ACC112 (cell line): ENCODE measurements around the gene PDE3A.
A peak's percentile ranks its signal among the peaks of the same experiment; 100 is the strongest.

Source experiments
- H2AFZ ChIP-seq: fragments of 200-600 bp; sonication (generic); one replicate; pipeline ENCODE4 v1.6.0; 2017; ENCODE audit warnings: antibody characterized with exemption, low read length; ENCODE audit not compliant: unreplicated experiment
- H3K27ac ChIP-seq: fragments of 200-600 bp; sonication (generic); 2 replicates; pipeline ENCODE4 v1.5.1; 2014; ENCODE audit warnings: low read depth, mild to moderate bottlenecking, antibody characterized with exemption, low read length, moderate library complexity
- H3K27me3 ChIP-seq: fragments of 200-600 bp; sonication (generic); 2 replicates; pipeline ENCODE4 v1.6.1; 2014; ENCODE audit warnings: mild to moderate bottlenecking, antibody characterized with exemption, low read length, moderate library complexity, mixed read lengths; ENCODE audit not compliant: insufficient read depth
- H3K36me3 ChIP-seq: fragments of 200-600 bp; sonication (generic); 2 replicates; pipeline ENCODE4 v1.6.1; 2016; ENCODE audit warnings: mild to moderate bottlenecking, antibody characterized with exemption, low read length, moderate library complexity, mixed read lengths; ENCODE audit not compliant: insufficient read depth
- H3K4me1 ChIP-seq: fragments of 200-600 bp; sonication (generic); one replicate; pipeline ENCODE4 v1.6.1; 2016; ENCODE audit warnings: low read length, mixed read lengths; ENCODE audit not compliant: insufficient read depth, unreplicated experiment, control insufficient read depth
- H3K4me3 ChIP-seq: fragments of 200-600 bp; sonication (generic); 2 replicates; pipeline ENCODE4 v1.5.1; 2014; ENCODE audit warnings: mild to moderate bottlenecking, low read depth, low read length
- H3K79me2 ChIP-seq: fragments of 200-600 bp; sonication (generic); one replicate; pipeline ENCODE4 v1.6.0; 2016; ENCODE audit warnings: low read length; ENCODE audit not compliant: control insufficient read depth, unreplicated experiment, insufficient read depth

PDE3A gene

DNA sequence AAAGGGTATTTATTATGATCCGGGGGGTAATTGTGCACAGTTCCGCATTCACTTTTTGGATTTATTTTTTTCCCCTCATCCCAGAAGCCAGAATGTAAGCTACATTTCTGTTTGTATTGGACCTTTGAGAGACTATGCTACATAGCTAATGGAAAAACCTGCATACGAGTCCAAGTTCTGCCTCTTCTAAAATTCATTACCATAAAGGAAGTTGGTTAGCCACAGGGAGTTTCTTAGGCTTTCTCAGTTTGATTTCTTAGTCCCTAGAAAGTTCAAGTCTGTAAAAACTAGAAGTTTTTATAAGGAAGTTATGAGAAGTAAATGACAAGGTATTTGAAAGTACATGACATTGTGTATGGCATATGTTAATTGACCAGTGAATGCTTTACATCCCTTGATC is 138.7 kb downstream of the PDE3A start:
- Histone ChIP-seq H3K27ac (peak overlapping the region; percentile 58; the same call in 1 of the 2 replicates), H3K27me3 (no peaks in the 10 kb centered on the region), H2AFZ (no peak overlapping the region), H3K4me1 (peaks cover 51% of the 10 kb centered on the region), H3K36me3 (no peaks in the 10 kb centered on the region), H3K4me3 (no peak overlapping the region), H3K79me2 (no peaks in the 10 kb centered on the region)

DNA sequence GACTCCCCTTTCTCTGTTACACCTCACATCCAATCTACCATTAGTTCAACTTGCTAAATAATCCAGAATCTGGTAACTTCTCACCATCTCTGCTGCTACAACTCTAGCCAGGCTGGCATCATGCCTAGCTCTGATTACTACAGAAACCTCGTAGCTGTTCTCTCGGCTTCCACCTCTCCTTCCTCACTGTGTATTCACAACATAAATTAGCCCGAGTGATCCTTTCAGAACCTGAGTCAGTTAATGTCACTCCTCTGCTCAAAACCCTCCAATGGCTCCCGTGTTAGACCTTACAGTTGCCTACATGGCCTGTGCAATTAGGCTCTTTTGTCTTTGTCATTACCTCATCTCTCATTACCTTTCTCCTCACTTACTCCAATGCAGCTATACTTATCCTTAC is 139.4 kb downstream of the PDE3A start:
- Histone ChIP-seq H3K79me2 (no peaks in the 10 kb centered on the region), H3K27me3 (no peaks in the 10 kb centered on the region), H3K27ac (peak overlapping the region; percentile 58)

DNA sequence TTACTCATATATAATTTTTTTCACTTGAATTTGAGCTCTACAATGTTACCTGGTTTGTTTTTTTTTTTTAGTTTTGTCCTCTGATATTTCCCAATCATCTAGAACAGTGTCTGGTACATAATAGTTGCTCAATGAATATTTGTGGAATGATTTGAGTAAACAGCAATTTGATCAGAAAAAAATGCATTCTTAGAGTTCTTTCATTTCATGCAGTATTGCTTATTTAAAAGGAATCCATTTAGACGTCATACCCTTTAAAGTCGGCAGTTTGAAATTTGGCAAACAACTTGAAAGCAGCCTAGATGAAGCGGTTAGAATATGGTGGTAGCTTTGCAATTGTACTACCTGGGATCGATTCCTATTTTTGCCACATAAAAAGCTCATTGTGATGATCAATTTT is 140.0 kb downstream of the PDE3A start:
- no peaks in the 10 kb centered on the region for H3K79me2 ChIP-seq
- no peak overlapping the region for H2AFZ ChIP-seq
- H3K36me3 ChIP-seq, result no peaks in the 10 kb centered on the region
- no peaks in the 10 kb centered on the region for H3K27me3 ChIP-seq
- no peak overlapping the region for H3K4me3 ChIP-seq
- H3K4me1 ChIP-seq, result peaks cover 58% of the 10 kb centered on the region
- H3K27ac ChIP-seq, result peak overlapping the region; percentile 58

More for the DNA sequence above, 139.4 kb downstream of the PDE3A start:
- Histone ChIP-seq H3K36me3 (no peaks in the 10 kb centered on the region), H2AFZ (no peak overlapping the region), H3K4me1 (peaks cover 53% of the 10 kb centered on the region), H3K4me3 (no peak overlapping the region)

DNA sequence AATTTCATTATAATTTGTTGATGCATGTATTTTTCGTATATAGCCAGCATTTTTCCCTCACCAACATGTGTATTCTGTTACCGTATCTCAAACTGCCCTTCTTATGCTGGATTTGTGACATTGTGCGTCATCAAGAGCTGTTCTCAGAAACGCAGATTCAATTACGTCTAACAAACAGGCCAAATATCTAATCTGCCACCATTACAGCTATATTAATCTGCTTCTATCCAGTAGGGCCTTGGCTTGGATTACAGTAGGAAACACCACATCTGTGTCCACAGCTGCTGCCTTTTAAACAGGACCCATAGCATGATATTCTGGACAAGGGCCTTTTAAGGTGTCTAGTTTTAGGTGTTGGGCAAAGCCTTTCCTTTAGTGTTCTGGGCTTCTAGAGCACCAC is 140.6 kb downstream of the PDE3A start:
- Histone ChIP-seq H3K4me1 (peaks cover 61% of the 10 kb centered on the region), H3K36me3 (no peaks in the 10 kb centered on the region), H3K79me2 (no peaks in the 10 kb centered on the region), H3K27me3 (no peaks in the 10 kb centered on the region), H3K4me3 (no peak overlapping the region), H3K27ac (peak overlapping the region; percentile 58), H2AFZ (no peak overlapping the region)

DNA sequence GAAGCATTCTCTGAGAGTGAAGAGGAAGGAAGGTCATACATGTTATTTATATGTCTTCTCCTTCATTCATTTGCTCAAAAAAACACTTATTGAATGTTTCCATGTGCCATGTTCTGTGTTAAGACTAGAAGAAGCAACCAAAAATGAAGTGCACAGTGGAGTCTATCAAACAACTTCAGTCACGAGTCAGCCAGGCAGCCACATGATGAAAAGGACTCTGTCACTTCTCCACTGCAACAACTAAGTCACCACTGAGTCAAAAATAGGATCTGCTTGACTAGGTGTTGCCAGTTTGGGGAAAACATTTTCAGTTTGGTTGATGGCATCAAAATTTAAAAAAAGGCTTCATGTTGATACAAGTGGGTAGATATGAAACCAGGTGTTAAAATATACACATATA is 142.5 kb downstream of the PDE3A start:
- Histone ChIP-seq H3K79me2 (no peaks in the 10 kb centered on the region), H3K27ac (no peak overlapping the region), H3K36me3 (no peaks in the 10 kb centered on the region), H3K4me1 (peaks cover 49% of the 10 kb centered on the region), H3K4me3 (no peak overlapping the region), H2AFZ (no peak overlapping the region), H3K27me3 (no peaks in the 10 kb centered on the region)

DNA sequence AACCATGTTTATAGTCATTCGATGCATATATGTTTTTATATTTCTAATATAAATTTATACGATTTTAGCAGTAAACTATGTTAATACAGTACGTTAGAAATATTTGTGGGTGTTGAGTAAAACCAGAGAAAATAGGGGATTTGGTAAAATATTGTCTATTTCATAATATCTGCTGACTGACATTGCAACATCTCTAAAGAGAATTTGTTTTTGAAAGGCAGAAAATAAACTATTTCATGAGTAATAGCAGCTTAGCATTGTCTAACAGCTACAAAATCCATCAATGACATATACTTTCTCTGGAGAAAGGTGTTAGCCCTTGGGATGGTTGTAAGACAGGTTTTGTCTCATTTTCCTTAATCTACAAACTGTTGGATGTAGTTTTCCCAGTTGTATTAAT is 144.9 kb downstream of the PDE3A start:
- peak overlapping the region; percentile 31 for H2AFZ ChIP-seq
- peaks cover 36% of the 10 kb centered on the region for H3K4me1 ChIP-seq
- peak overlapping the region; percentile 31; the same call in 1 of the 2 replicates for H3K27ac ChIP-seq
- no peak overlapping the region for H3K4me3 ChIP-seq
- no peaks in the 10 kb centered on the region for H3K27me3 ChIP-seq
- no peaks in the 10 kb centered on the region for H3K79me2 ChIP-seq
- H3K36me3 ChIP-seq, result no peaks in the 10 kb centered on the region

DNA sequence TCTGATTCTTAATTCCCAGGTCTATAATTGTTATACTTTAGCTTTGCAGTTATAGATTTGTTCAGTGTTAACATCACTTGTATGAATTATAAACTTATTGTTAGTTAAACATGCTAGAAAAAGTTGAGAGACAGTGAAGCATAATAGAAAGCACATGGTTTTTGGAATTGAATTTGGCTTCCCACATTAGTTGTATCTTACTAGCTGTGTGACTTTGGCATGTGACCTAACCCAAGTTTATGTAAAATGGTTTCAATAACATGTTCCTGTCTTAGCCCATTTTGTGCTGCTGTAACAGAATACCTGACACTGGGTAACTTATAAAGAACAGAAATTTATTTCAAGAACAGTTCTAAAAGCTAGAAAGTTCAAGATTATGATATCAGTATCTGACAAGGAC is 146.3 kb downstream of the PDE3A start:
- H3K4me1 ChIP-seq, result peaks cover 24% of the 10 kb centered on the region
- H2AFZ ChIP-seq, result no peak overlapping the region
- H3K27me3 ChIP-seq, result no peaks in the 10 kb centered on the region
- H3K36me3 ChIP-seq, result no peaks in the 10 kb centered on the region
- no peak overlapping the region for H3K27ac ChIP-seq
- H3K4me3 ChIP-seq, result no peak overlapping the region
- H3K79me2 ChIP-seq, result no peaks in the 10 kb centered on the region

DNA sequence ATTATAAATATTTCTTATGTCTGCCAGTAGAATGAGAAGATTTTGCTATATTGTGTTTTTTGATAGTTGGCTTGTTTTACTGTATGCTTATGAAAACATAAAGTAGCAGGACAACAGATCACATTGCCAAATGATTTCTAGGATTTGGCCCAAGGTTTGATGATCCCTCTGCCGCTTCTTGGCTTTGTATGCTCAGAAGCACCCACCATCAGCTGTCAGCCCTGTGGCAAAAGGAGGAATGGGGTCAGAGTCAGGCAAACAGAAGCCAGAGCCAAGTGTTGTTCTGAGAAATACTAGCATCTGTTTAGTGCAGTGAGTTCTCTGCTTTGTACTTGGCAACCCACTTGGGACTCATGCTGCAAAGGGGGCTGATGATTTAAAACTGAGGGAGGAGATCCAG is 152.2 kb downstream of the PDE3A start:
- Histone ChIP-seq H3K4me1 (peaks cover 24% of the 10 kb centered on the region), H3K36me3 (peaks cover 8% of the 10 kb centered on the region; the same call in 1 of the 2 replicates), H3K27me3 (no peaks in the 10 kb centered on the region), H2AFZ (no peak overlapping the region), H3K4me3 (no peak overlapping the region), H3K79me2 (peaks cover 3% of the 10 kb centered on the region), H3K27ac (no peak overlapping the region)

DNA sequence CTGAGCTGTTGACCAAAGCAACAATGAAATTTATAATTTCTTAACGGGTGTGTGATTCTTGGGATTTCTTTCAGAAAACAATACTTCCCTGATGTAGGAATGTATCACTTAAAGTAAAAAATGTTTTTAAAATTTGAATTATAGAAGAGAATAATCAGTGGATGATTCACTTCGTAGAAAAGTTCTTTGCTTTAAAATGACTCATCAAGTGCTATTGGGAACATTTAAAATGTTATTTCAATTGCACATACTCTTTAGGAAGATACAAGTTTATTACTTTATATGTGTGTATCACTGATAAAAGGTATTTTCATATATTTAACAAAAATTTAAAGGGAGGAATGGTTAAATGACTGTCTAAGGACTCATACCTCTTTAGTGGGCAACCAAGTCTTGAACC is 155.3 kb downstream of the PDE3A start:
- peak overlapping the region; percentile 84 for H3K27ac ChIP-seq

DNA sequence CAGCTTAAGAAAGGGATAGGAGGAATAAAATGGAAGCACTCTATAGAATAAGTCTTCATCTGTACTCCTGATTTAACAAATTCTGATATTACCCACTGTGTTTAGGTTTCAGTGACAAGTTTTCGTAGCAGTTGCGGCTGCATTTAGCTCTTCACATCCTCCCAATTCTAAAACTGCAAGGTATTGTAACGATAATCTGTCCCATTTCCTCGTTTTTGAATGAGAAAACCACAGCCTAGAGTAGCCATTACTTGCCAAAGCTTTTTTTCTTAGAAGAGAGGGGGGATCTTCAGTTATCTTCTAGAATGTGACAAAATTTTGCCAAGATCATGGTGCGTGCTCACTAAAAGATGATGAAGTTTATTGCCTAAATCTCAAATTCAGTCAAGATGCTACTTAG is 155.8 kb downstream of the PDE3A start:
- peak overlapping the region; percentile 84 for H3K27ac ChIP-seq

More for the DNA sequence above, 155.3 kb downstream of the PDE3A start:
- Histone ChIP-seq H3K4me3 (peak overlapping the region; percentile 36; the same call in 1 of the 2 replicates), H2AFZ (peak overlapping the region; percentile 20), H3K36me3 (peaks cover 8% of the 10 kb centered on the region; the same call in 1 of the 2 replicates), H3K79me2 (peaks cover 12% of the 10 kb centered on the region), H3K27me3 (no peaks in the 10 kb centered on the region), H3K4me1 (peaks cover 46% of the 10 kb centered on the region)

DNA sequence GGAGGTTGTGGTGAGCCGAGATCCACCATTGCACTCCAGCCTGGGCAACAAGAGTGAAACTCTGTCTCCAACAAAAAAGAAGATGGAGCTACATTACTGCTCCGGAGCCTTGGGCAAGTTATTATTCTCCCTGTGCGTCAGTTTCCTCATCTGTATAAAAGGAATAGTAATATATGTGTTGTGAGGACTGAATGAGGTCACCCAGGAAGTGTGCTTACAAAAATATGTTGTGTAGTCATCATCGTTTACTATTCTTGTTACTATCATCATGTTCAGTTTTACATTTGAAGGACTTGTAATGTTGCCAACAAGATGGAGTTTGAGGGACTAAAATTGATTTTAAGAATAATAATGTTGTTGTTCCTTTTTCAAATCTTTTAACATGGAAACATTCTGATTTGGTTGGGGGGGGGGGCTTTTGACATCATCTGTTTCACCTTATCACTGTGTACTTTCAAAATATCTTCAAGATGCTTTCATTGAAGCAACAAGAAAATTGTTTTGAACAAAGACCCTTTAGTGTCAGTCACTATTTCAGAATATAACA is 156.8 kb downstream of the PDE3A start:
- Histone ChIP-seq H3K27me3 (no peaks in the 10 kb centered on the region), H3K27ac (peak overlapping the region; percentile 26; the same call in 1 of the 2 replicates), H2AFZ (peak overlapping the region; percentile 43), H3K79me2 (peaks cover 12% of the 10 kb centered on the region), H3K4me3 (no peak overlapping the region), H3K4me1 (peaks cover 46% of the 10 kb centered on the region), H3K36me3 (peaks cover 8% of the 10 kb centered on the region; the same call in 1 of the 2 replicates)

More for the DNA sequence above, 155.8 kb downstream of the PDE3A start:
- no peaks in the 10 kb centered on the region for H3K27me3 ChIP-seq
- peaks cover 8% of the 10 kb centered on the region; the same call in 1 of the 2 replicates for H3K36me3 ChIP-seq
- H3K79me2 ChIP-seq, result peaks cover 12% of the 10 kb centered on the region
- peak overlapping the region; percentile 20 for H2AFZ ChIP-seq
- H3K4me1 ChIP-seq, result peaks cover 46% of the 10 kb centered on the region
- peak overlapping the region; percentile 36; the same call in 1 of the 2 replicates for H3K4me3 ChIP-seq
